ENCODE results near the gene FNDC10.

GRCh38 chr1:1604374-1605033, 4.6 kb upstream of the FNDC10 start:
- TF ChIP-seq CTCF (IDR thresholded peaks at IDR 0.05) (no peak), POLR2A (IDR thresholded peaks at IDR 0.05) (no peak)

Data from adrenal gland (tissue), 5 donors.